GM20000 (cell line): ENCODE results near the gene TDRD10.

Experiments
- DNase-seq: peaks from one replicate; pipeline ENCODE4 v3.0.0; 2012; ENCODE audit warnings: low spot score
- CTCF ChIP-seq: IDR thresholded peaks from 2 replicates; pipeline ENCODE4 v1.5.1; 2012; ENCODE audit warnings: mild to moderate bottlenecking, control low read depth; ENCODE audit errors: extremely low read depth, missing control alignments

Gene TDRD10

GRCh38 chr1:154590756-154591155 lies 88.7 kb downstream of the TDRD10 start:
- TF ChIP-seq CTCF, result no peak
- DNase-seq, result no peak

DNA sequence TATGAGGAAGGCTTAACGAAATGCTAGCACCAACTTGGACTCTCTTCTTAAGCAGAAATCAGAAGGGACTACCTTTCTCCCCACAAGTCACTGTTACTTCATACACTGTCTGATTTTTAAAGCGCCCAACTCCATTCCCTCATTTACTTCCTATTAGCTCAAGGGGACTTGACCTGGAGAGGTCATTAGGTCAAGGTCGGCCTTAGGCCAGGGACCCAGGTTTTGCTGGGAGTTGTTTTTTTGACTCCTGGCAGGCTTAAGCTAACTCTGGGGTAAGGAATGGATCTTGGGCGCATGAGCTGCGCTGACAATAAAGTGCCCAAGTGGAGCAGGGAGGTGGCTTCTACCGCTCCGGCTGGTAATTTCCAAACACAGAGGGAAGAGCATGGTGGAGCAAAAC lies 89.2 kb downstream of the TDRD10 start:
- DNase-seq, result no peak
- TF ChIP-seq CTCF, result no peak

DNA sequence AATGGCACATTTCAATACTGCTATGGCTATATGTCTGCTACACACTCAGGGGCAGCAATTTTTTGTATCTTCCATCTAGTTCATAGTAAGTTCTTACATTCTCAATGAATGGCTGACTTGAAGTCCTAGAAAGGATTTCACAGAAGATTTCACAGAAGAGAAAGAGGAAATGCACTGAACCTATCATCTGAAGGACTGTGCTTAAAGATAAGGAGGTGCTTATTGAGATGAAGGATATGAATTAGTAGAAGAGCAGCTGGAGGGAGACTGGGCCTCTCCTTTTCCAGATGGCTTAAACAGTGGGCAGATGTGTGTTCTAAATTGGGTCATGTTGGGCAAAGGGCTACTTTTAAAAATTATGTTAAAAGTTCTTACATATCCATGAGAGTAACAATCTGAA lies 91.4 kb downstream of the TDRD10 start:
- DNase-seq, result no peak
- TF ChIP-seq CTCF, result no peak

DNA sequence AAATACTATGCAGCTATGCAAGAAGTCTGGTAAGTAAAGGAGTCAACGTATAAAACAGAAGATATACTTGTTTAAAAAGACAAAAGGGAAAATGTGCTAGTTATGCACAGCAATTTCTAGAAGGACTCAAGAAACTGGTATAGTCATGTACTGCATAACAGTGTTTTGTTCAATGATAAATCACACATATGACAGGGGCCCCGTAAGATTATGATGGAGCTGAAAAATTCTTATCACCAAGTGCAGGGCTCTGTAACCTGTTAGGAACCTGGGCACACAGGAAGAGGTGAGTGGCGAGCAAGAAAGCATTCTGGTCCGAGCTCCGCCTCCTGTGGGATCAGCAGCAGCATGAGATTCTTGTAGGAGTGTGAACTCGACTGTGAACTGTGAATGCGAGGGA lies 92.8 kb downstream of the TDRD10 start:
- TF ChIP-seq CTCF, result no peak
- no peak for DNase-seq

GRCh38 chr1:154595621-154596020 lies 93.6 kb downstream of the TDRD10 start:
- DNase-seq, result no peak
- no peak for TF ChIP-seq CTCF
